GM12878 (cell line): ENCODE data around the gene FBF1. TPM values are rescaled to one million over a fixed set of nuclear protein-coding genes. Genes with fewer than 3 reads are reported as not detected.

Experiments
- ATAC-seq: fragments of 200-7000 bp; cut with Tn5 transposase; 3 replicates; pipeline ENCODE4 v1.9.1; 2020; ENCODE audit warnings: mild to moderate bottlenecking, moderate library complexity
- BruUV-seq: library from RNA; stranded (reverse); fragments of 400-500 nt; replicated peaks from 2 replicates; lab custom pipeline; 2021; lab: Mats Ljungman, UMichigan
- CTCF ChIA-PET: fragments of 300-600 bp; sonication (Branson Sonifier 250); formaldehyde crosslinking; extraction: SDS; loops from one replicate; lab custom pipeline; 2021; ENCODE audit warnings: inconsistent platforms; lab: Yijun Ruan, JAX
- POLR2A ChIA-PET: fragments of 350-600 bp; formaldehyde crosslinking; extraction: SDS; loops from one replicate; lab custom pipeline; 2021; ENCODE audit warnings: inconsistent platforms; lab: Charles Lee
- RAD21 ChIA-PET: fragments of 300-600 bp; sonication (Branson Sonifier 250); formaldehyde crosslinking; loops from one replicate; lab custom pipeline; 2023; ENCODE audit warnings: antibody characterized with exemption; ENCODE audit not compliant: unreplicated experiment; lab: Charles Lee
- SMC1A ChIA-PET: fragments of 300-600 bp; sonication (Branson Sonifier 250); formaldehyde crosslinking; loops from one replicate; lab custom pipeline; 2023; ENCODE audit not compliant: unreplicated experiment, uncharacterized antibody; lab: Charles Lee
- DNase-seq: peaks from one replicate; pipeline ENCODE4 v3.0.0-alpha.2; 2011; ENCODE audit warnings: low read depth, low spot score
- FAIRE-seq: peaks from 3 replicates; lab custom pipeline; 2011; peaks lifted over from hg19 to GRCh38; lab: Jason Lieb, UNC
- H2AFZ ChIP-seq: 2 replicates; pipeline ENCODE4 v1.6.0; 2011; ENCODE audit warnings: low read depth, low read length, control low read depth; ENCODE audit not compliant: control insufficient read depth
- H3K27ac ChIP-seq: 2 replicates; pipeline ENCODE4 v1.5.1; 2011; ENCODE audit warnings: control low read depth; ENCODE audit not compliant: control insufficient read depth, insufficient read depth
- H3K27me3 ChIP-seq, 2 experiments: replicated peaks in 1 of 2; 2 replicates each; pipeline versions ENCODE4 v1.6.0 to v1.6.1; 2011; ENCODE audit warnings: low read length in 1 of 2; ENCODE audit not compliant: control insufficient read depth in 2 of 2, insufficient read depth in 2 of 2
- H3K36me3 ChIP-seq, 2 experiments: 2 replicates each; pipeline ENCODE4 v1.5.1; 2011; ENCODE audit warnings: low read length in 1 of 2; ENCODE audit not compliant: control insufficient read depth in 2 of 2, insufficient read depth in 2 of 2
- H3K4me1 ChIP-seq: 2 replicates; pipeline ENCODE4 v1.6.1; 2011; ENCODE audit warnings: mild to moderate bottlenecking, low read length, moderate library complexity, mixed read lengths; ENCODE audit not compliant: control insufficient read depth, insufficient read depth
- H3K4me2 ChIP-seq: 2 replicates; pipeline ENCODE4 v1.6.0; 2011; ENCODE audit warnings: control low read depth; ENCODE audit not compliant: control insufficient read depth, insufficient read depth
- H3K4me3 ChIP-seq: fragments of 200-600 bp; sonication (generic); 2 replicates; pipeline ENCODE4 v1.5.1; 2016
- H3K79me2 ChIP-seq: 2 replicates; pipeline ENCODE4 v1.6.0; 2011; ENCODE audit warnings: low read length; ENCODE audit not compliant: control insufficient read depth, insufficient read depth
- H3K9ac ChIP-seq: 2 replicates; pipeline ENCODE4 v1.8.0; 2011; ENCODE audit warnings: low read length, control low read depth, mixed read lengths; ENCODE audit not compliant: control insufficient read depth, insufficient read depth
- H3K9me3 ChIP-seq: replicated peaks from 3 replicates; pipeline ENCODE4 v1.5.1; 2011; ENCODE audit warnings: mild to moderate bottlenecking, low read length; ENCODE audit not compliant: control insufficient read depth, insufficient read depth
- H4K20me1 ChIP-seq: 2 replicates; pipeline ENCODE4 v1.6.0; 2011; ENCODE audit not compliant: control insufficient read depth, insufficient read depth
- DPF2 ChIP-seq: fragments of 450-650 bp; IDR thresholded peaks from 2 replicates; pipeline ENCODE4 v1.6.1; 2017; ENCODE audit warnings: mild to moderate bottlenecking
- ESRRA ChIP-seq: IDR thresholded peaks from 2 replicates; pipeline ENCODE4 v1.6.1; 2012; ENCODE audit warnings: mild to moderate bottlenecking, low read length, improper control_type of control experiment
- FOXM1 ChIP-seq: IDR thresholded peaks from 2 replicates; pipeline ENCODE4 v1.6.1; 2012; ENCODE audit warnings: low read depth, mild to moderate bottlenecking, inconsistent platforms, low read length, moderate library complexity
- HDAC2 ChIP-seq: fragments of 200-600 bp; sonication (generic); IDR thresholded peaks from 2 replicates; pipeline ENCODE4 v1.6.1; 2017
- KLF5 ChIP-seq: fragments of 450-650 bp; IDR thresholded peaks from 2 replicates; pipeline ENCODE4 v1.6.1; 2014; ENCODE audit warnings: mild to moderate bottlenecking; ENCODE audit not compliant: partially characterized antibody
- NR2F1 ChIP-seq: fragments of 450-650 bp; conservative IDR thresholded peaks from 2 replicates; pipeline ENCODE4 v1.6.1; 2017; ENCODE audit warnings: mild to moderate bottlenecking
- SMARCA5 ChIP-seq: fragments of 450-650 bp; IDR thresholded peaks from 2 replicates; pipeline ENCODE4 v1.6.1; 2017; ENCODE audit warnings: mild to moderate bottlenecking
- SRF ChIP-seq, 2 experiments: IDR thresholded peaks; 2 replicates each; pipeline ENCODE4 v1.6.1; 2011; ENCODE audit warnings: low read depth in 2 of 2, low read length in 2 of 2, mild to moderate bottlenecking in 1 of 2, moderate library complexity in 1 of 2
- WGBS: methylation state at CpG from one replicate; pipeline ENCODE4 v1.1.6; 2016; ENCODE audit warnings: low lambda C conversion rate; ENCODE audit not compliant: insufficient replicate concordance, insufficient coverage; ENCODE audit errors: missing lambda C conversion rate; 5-methylcytosine and 5-hydroxymethylcytosine counted together
- in situ Hi-C: fragments of 300-500 bp; cut with MboI; formaldehyde crosslinking; loops from 9 replicates; pipeline ENCODE4 v1.14.3; 2018; ENCODE audit warnings: mixed read lengths
- intact Hi-C: fragments of 100-400 bp; cut with micrococcal nuclease; formaldehyde crosslinking; loops from one replicate; pipeline ENCODE4 v1.14.2; 2022; ENCODE audit not compliant: unreplicated experiment
- polyA plus RNA-seq, 11 experiments: library from polyadenylated mRNA; depleted of rRNA in 4 of 11; unstranded in 6 of 11; stranded (reverse) in 5 of 11; fragments of >200 nt; fragmentation: Nextera tagmentation in 4 of 11; fragmentation: Illumina TruSeq in 1 of 11; extraction: Ambion mirVana in 4 of 11; extraction: Trizol in 1 of 11; gene quantifications; 1 replicate in 1 of 11; 2 replicates in 10 of 11; pipeline versions ENCODE4 v1.2.1 to v1.2.3, GENCODE V29; 2011 to 2016; ENCODE audit warnings: inconsistent platforms in 2 of 11, missing spikeins in 2 of 11, low read depth in 1 of 11
- total RNA-seq, 4 experiments: library from RNA; depleted of rRNA in 3 of 4; stranded (reverse); fragments of >200 nt in 3 of 4; fragmentation: Illumina TruSeq in 1 of 4; extraction: Trizol in 1 of 4; gene quantifications; 2 replicates each; pipeline versions ENCODE4 v1.2.1 to v1.2.3, GENCODE V29; 2013 to 2021
- TF ChIP-seq, protein P1 (sequence below): fragments of 450-650 bp; formaldehyde crosslinking; IDR thresholded peaks from 2 replicates; pipeline ENCODE4 v1.4.0; 2020; ENCODE audit warnings: mild to moderate bottlenecking, moderate library complexity
- TF ChIP-seq, protein P2 (sequence below): fragments of 450-650 bp; IDR thresholded peaks from 2 replicates; pipeline ENCODE4 v1.6.1; 2017; ENCODE audit warnings: mild to moderate bottlenecking, low read depth, inconsistent platforms; ENCODE audit not compliant: poor library complexity, severe bottlenecking
- TF ChIP-seq, protein P3 (sequence below): IDR thresholded peaks from 2 replicates; pipeline ENCODE4 v1.6.1; 2012; ENCODE audit warnings: low read depth, low read length, improper control_type of control experiment
- TF ChIP-seq, protein P4 (sequence below): IDR thresholded peaks from 2 replicates; pipeline ENCODE4 v1.6.1; 2012; ENCODE audit warnings: mild to moderate bottlenecking, low read depth, low read length
- TF ChIP-seq, protein P5 (sequence below): fragments of 450-650 bp; IDR thresholded peaks from 2 replicates; pipeline ENCODE4 v1.6.1; 2016; ENCODE audit warnings: mild to moderate bottlenecking

FBF1 gene
- total and polyA plus RNA-seq, 10 of the 15 experiments (the other 5 are each of a cell fraction or from before 2014, with no cell fraction given), result 0.29 to 15.0 (median 7.0) TPM

DNA sequence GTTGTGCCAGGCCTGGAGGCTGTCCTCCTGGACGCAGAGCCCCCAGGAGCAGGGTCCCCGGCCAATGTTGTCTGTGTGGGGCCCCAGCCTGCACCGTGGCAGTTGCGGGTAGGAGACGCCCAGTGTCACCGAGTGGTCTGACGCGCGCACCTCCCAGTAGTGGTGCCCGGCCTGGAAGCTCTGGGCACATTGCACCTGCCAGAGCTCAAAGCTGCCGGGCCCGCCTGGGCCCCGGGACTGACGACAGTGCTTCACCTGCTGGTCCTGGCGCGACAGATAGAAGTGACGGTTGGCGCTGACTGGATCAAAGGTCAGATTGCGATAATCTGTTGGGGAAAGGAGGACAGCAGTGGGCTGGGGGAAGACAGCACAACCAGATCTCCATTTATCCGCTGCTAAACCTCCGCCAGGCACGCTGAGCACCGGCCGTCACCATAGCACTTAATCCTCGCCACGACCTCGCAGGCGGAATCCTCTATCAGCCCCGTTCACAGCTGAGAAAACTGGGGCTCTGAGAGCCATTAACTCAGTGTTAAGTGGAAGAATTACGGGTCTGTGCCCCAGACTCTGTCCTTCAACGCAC lies 49.7 kb downstream of the FBF1 start:
- FAIRE-seq, result no peak
- BruUV-seq, result no TSS peak
- DNase-seq, result no peak
- POLR2A ChIA-PET, result no interaction called here
- CTCF ChIA-PET, result interaction anchor here (1.1 to 2.2 kb wide), 2 partner anchors 11 to 30 kb away, joined by 3 to 4 read pairs; no protein-coding TSS in a partner anchor
- no peak for ATAC-seq
- RAD21 ChIA-PET, result no interaction called here
- in situ Hi-C loops, result no loop called here
- Histone ChIP-seq H3K79me2 (peaks cover 13% of the 10 kb centered on the region), H3K4me2 (no peak overlapping the region), H3K36me3 (peaks cover 0 to 4% of the 10 kb centered on the region in 2 experiments; a peak in 3 of 4 replicates), H2AFZ (no peak overlapping the region), H3K27me3 (no peaks in the 10 kb centered on the region), H4K20me1 (no peaks in the 10 kb centered on the region), H3K4me1 (peaks cover 6% of the 10 kb centered on the region), H3K27ac (no peak overlapping the region), H3K9ac (no peak overlapping the region), H3K4me3 (no peak overlapping the region), H3K9me3 (no peaks in the 10 kb centered on the region)
- intact Hi-C loops, result no loop called here
- SMC1A ChIA-PET, result interaction anchor here (1.4 kb wide), 1 partner anchor 42 kb away, joined by 3 read pairs; no protein-coding TSS in a partner anchor
- WGBS, result 97% methylated on average over 31 of the region's 31 CpGs
- TF ChIP-seq SMARCA5 (no peak), KLF5 (no peak), SRF (IDR thresholded peaks at IDR 0.05; ENCODE audit: low read depth in 2 of 2, low read length in 2 of 2) (no peak), FOXM1 (no peak), DPF2 (no peak), HDAC2 (no peak), ESRRA (no peak), NR2F1 (no peak)
- TF ChIP-seq, protein P1, sequence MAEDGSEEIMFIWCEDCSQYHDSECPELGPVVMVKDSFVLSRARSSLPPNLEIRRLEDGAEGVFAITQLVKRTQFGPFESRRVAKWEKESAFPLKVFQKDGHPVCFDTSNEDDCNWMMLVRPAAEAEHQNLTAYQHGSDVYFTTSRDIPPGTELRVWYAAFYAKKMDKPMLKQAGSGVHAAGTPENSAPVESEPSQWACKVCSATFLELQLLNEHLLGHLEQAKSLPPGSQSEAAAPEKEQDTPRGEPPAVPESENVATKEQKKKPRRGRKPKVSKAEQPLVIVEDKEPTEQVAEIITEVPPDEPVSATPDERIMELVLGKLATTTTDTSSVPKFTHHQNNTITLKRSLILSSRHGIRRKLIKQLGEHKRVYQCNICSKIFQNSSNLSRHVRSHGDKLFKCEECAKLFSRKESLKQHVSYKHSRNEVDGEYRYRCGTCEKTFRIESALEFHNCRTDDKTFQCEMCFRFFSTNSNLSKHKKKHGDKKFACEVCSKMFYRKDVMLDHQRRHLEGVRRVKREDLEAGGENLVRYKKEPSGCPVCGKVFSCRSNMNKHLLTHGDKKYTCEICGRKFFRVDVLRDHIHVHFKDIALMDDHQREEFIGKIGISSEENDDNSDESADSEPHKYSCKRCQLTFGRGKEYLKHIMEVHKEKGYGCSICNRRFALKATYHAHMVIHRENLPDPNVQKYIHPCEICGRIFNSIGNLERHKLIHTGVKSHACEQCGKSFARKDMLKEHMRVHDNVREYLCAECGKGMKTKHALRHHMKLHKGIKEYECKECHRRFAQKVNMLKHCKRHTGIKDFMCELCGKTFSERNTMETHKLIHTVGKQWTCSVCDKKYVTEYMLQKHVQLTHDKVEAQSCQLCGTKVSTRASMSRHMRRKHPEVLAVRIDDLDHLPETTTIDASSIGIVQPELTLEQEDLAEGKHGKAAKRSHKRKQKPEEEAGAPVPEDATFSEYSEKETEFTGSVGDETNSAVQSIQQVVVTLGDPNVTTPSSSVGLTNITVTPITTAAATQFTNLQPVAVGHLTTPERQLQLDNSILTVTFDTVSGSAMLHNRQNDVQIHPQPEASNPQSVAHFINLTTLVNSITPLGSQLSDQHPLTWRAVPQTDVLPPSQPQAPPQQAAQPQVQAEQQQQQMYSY (CRISPR knock-in tag), result no peak
- TF ChIP-seq, protein P2, sequence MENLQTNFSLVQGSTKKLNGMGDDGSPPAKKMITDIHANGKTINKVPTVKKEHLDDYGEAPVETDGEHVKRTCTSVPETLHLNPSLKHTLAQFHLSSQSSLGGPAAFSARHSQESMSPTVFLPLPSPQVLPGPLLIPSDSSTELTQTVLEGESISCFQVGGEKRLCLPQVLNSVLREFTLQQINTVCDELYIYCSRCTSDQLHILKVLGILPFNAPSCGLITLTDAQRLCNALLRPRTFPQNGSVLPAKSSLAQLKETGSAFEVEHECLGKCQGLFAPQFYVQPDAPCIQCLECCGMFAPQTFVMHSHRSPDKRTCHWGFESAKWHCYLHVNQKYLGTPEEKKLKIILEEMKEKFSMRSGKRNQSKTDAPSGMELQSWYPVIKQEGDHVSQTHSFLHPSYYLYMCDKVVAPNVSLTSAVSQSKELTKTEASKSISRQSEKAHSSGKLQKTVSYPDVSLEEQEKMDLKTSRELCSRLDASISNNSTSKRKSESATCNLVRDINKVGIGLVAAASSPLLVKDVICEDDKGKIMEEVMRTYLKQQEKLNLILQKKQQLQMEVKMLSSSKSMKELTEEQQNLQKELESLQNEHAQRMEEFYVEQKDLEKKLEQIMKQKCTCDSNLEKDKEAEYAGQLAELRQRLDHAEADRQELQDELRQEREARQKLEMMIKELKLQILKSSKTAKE, result no peak
- TF ChIP-seq, protein P3, sequence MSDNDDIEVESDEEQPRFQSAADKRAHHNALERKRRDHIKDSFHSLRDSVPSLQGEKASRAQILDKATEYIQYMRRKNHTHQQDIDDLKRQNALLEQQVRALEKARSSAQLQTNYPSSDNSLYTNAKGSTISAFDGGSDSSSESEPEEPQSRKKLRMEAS, result no peak
- TF ChIP-seq, protein P4, sequence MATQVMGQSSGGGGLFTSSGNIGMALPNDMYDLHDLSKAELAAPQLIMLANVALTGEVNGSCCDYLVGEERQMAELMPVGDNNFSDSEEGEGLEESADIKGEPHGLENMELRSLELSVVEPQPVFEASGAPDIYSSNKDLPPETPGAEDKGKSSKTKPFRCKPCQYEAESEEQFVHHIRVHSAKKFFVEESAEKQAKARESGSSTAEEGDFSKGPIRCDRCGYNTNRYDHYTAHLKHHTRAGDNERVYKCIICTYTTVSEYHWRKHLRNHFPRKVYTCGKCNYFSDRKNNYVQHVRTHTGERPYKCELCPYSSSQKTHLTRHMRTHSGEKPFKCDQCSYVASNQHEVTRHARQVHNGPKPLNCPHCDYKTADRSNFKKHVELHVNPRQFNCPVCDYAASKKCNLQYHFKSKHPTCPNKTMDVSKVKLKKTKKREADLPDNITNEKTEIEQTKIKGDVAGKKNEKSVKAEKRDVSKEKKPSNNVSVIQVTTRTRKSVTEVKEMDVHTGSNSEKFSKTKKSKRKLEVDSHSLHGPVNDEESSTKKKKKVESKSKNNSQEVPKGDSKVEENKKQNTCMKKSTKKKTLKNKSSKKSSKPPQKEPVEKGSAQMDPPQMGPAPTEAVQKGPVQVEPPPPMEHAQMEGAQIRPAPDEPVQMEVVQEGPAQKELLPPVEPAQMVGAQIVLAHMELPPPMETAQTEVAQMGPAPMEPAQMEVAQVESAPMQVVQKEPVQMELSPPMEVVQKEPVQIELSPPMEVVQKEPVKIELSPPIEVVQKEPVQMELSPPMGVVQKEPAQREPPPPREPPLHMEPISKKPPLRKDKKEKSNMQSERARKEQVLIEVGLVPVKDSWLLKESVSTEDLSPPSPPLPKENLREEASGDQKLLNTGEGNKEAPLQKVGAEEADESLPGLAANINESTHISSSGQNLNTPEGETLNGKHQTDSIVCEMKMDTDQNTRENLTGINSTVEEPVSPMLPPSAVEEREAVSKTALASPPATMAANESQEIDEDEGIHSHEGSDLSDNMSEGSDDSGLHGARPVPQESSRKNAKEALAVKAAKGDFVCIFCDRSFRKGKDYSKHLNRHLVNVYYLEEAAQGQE, result no peak
- TF ChIP-seq, protein P5, sequence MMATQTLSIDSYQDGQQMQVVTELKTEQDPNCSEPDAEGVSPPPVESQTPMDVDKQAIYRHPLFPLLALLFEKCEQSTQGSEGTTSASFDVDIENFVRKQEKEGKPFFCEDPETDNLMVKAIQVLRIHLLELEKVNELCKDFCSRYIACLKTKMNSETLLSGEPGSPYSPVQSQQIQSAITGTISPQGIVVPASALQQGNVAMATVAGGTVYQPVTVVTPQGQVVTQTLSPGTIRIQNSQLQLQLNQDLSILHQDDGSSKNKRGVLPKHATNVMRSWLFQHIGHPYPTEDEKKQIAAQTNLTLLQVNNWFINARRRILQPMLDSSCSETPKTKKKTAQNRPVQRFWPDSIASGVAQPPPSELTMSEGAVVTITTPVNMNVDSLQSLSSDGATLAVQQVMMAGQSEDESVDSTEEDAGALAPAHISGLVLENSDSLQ, result no peak
